Nucleus accumbens (tissue), 56 donors: Measurements from ENCODE around the gene OR10G7.
"Not testable (repeated sequence)": the region's sequence is repeated elsewhere in the genome, so short reads cannot be mapped to it uniquely, and the experiment has no call there.

Experiments
- DNase-seq, 56 donors: peaks; one replicate each; lab custom pipeline; 2025; lab: John Stamatoyannopoulos, UW

The OR10G7 gene

GRCh38 chr11:124050748-124051147, 9.6 kb upstream of the OR10G7 start:
- no peak for DNase-seq

DNA sequence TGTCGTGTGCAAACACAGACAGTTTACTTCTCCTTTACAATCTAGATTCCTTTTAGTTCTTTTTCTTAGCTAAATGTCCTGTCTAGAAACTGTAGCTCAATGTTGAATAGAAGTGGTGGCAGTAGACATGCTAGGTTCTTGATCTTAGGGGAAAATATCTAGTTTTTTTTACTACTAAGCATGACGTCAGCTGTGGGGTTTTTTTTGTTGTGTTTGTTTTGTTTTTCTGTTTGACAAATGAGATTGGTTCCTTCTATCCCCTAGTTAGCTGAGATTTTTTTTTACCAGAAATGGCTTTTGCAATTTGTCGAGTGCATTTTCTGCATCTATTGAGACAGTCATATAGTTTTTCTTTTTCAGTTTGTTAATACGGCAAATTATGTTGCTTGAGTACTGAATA, 2.3 kb upstream of the OR10G7 start:
- DNase-seq = no peak

- no peak for DNase-seq
Observed at GRCh38 chr11:124039557-124039956, 1.6 kb downstream of the OR10G7 start.

DNA sequence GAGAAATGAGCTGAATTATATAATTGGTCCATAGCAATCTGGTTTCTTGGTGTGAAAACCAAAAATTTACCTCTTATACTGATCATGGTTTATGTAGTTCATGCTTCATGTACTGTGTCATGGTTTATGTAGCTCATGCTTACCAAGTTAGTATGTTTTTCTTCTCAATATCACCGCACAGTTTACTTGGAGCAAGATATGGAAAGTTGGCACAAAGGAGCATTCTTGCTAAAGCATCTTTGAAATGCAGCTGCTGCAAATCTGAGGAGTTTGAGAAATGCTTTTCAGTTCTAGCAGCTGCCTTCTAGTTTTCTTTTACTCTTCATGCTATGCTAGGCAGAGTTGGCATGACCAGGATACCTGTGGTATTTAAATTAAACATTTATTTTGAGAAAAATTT, 4.5 kb downstream of the OR10G7 start:
- no peak for DNase-seq

- DNase-seq = no peak
Observed at GRCh38 chr11:124026498-124026897, 14.6 kb downstream of the OR10G7 start, which contains the start of gene OR10G8. Gene OR10G8, plus strand, starts transcription at chr11:124026798. Its CDS starts 2,825 bp downstream, at chr11:124029623.

GRCh38 chr11:124015837-124016236, 25.3 kb downstream of the OR10G7 start:
- DNase-seq = not testable (repeated sequence)

DNA sequence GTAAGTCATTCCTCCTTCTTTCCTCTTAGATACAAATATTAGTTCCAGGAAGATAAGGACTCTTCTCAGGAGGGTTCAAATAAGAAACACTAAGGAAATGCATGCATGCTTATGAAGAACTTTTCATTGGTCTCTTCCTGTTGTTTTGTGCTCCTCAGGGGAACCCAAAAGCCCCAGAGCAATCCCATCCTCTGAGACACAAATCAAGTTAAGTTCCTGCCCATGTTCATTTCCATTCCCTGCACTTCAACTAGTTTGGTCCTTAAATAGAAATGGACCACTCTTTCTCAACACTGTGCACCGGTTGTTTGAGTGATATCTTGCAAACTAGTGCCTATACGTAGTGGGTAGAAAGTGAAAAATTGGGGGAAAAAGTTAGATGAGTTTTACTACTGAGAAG, 28.4 kb downstream of the OR10G7 start, which contains the start of gene OR10G4:
Gene OR10G4, plus strand, starts transcription at position 301 of the 400 bp plus-strand sequence. CDS start 2,578 bp downstream, outside the sequence.
- no peak for DNase-seq

DNA sequence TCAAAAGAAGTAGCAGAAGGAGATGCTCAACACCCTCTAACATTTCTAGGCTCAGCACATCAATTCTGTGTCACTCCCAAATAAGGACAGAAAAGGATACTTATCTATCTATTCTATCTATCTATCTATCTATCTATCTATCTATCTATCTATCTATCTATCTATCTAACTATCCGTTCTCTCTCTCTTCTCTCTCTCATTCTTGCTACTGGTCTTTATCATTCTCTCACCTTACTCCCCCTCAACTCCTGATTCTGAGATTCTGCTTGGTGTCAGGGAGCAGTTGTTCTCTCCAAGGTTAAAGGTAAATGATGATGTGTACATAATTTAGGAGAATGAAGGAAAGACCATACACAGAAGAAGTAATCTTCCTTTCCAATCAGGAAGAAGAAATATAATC, 46.0 kb downstream of the OR10G7 start, which contains the start of gene OR10G6:
Gene OR10G6, minus strand, starts transcription at position 43 of the 400 bp plus-strand sequence. Its CDS starts 0 bp downstream, at position 43.
- DNase-seq = no peak
